ENCODE data around the gene MEGF6. TPM values are rescaled to one million over a fixed set of nuclear protein-coding genes. Genes with fewer than 3 reads are reported as not detected.

Gene MEGF6
- total RNA-seq, 1 donor from 2014 or later: 10.9 TPM

GRCh38 chr1:3440711-3441409 lies 170.4 kb downstream of the MEGF6 start:
- intact Hi-C loops (cut with micrococcal nuclease): no loop called here
- no peaks in the 10 kb centered on the region for H3K4me1 Mint-ChIP-seq
- no peaks in the 10 kb centered on the region for H3K9me3 Mint-ChIP-seq
- CTCF ChIA-PET: no interaction called here
- H3K36me3 Mint-ChIP-seq (ENCODE audit: low read depth): no peaks in the 10 kb centered on the region
- no peak for DNase-seq
- POLR2A ChIA-PET: no interaction called here
- no peak overlapping the region for H3K4me3 Mint-ChIP-seq
- H3K27me3 Mint-ChIP-seq: peaks cover 13% of the 10 kb centered on the region
- H3K27ac Mint-ChIP-seq: no peak overlapping the region
- no peak for ATAC-seq (ENCODE audit: low read depth)
- TF ChIP-seq, protein P1, sequence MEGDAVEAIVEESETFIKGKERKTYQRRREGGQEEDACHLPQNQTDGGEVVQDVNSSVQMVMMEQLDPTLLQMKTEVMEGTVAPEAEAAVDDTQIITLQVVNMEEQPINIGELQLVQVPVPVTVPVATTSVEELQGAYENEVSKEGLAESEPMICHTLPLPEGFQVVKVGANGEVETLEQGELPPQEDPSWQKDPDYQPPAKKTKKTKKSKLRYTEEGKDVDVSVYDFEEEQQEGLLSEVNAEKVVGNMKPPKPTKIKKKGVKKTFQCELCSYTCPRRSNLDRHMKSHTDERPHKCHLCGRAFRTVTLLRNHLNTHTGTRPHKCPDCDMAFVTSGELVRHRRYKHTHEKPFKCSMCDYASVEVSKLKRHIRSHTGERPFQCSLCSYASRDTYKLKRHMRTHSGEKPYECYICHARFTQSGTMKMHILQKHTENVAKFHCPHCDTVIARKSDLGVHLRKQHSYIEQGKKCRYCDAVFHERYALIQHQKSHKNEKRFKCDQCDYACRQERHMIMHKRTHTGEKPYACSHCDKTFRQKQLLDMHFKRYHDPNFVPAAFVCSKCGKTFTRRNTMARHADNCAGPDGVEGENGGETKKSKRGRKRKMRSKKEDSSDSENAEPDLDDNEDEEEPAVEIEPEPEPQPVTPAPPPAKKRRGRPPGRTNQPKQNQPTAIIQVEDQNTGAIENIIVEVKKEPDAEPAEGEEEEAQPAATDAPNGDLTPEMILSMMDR (IDR thresholded peaks at IDR 0.05): no peak

GRCh38 chr1:3440300-3440681 lies 171.0 kb downstream of the MEGF6 start:
- H3K4me1 Mint-ChIP-seq: no peaks in the 10 kb centered on the region
- ChIA-PET CTCF (no interaction called here), POLR2A (no interaction called here)
- peaks cover 13% of the 10 kb centered on the region for H3K27me3 Mint-ChIP-seq
- no peaks in the 10 kb centered on the region for H3K9me3 Mint-ChIP-seq
- no peak for ATAC-seq (ENCODE audit: low read depth)
- DNase-seq: no peak
- no peaks in the 10 kb centered on the region for H3K36me3 Mint-ChIP-seq (ENCODE audit: low read depth)
- H3K27ac Mint-ChIP-seq: no peak overlapping the region
- intact Hi-C loops (cut with micrococcal nuclease): no loop called here
- no peak overlapping the region for H3K4me3 Mint-ChIP-seq
- TF ChIP-seq, protein P1 (IDR thresholded peaks at IDR 0.05): no peak

Other genes with a start within 250 kb of the MEGF6 start
- not detected in 2 replicates for gene ARHGEF16, start 156.8 kb downstream of the MEGF6 start, total RNA-seq
- 26.5 and 27.0 TPM in 2 replicates for gene TPRG1L, start 13.5 kb upstream of the MEGF6 start, total RNA-seq
- 27.0 and 30.1 TPM in 2 replicates for gene WRAP73, start 38.6 kb upstream of the MEGF6 start, total RNA-seq
- gene TP73, start 41.0 kb upstream of the MEGF6 start, total RNA-seq: 2.1 and 2.6 TPM in 2 replicates
- gene CCDC27, start 140.9 kb upstream of the MEGF6 start, total RNA-seq: not detected in 2 replicates
- gene SMIM1, start 161.2 kb upstream of the MEGF6 start, total RNA-seq: 2.8 and 3.8 TPM in 2 replicates
- gene LRRC47, start 185.0 kb upstream of the MEGF6 start, total RNA-seq: 40.3 and 43.3 TPM in 2 replicates
- gene CEP104, start 245.7 kb upstream of the MEGF6 start, total RNA-seq: 38.0 and 45.1 TPM in 2 replicates
- gene DFFB, start 246.0 kb upstream of the MEGF6 start, total RNA-seq: 9.3 and 10.5 TPM in 2 replicates

All from activated B cell treated with CpG ODN at 0.5 μM for 24 hours (primary cell).